Neural crest cell (in vitro differentiated cells): Measurements from ENCODE around the gene RTP5. TPM values are rescaled to one million over a fixed set of nuclear protein-coding genes. Genes with fewer than 3 reads are reported as not detected.

Experiments used
- DNase-seq: peaks from one replicate; pipeline ENCODE4 v3.0.0; 2021; ENCODE audit warnings: low read depth, mixed read lengths, low spot score
- H3K27ac Mint-ChIP-seq: one replicate; pipeline ENCODE4 v1.8.0; 2021; ENCODE audit warnings: mild to moderate bottlenecking, mixed read lengths; ENCODE audit not compliant: unreplicated experiment
- H3K27me3 Mint-ChIP-seq: 2 replicates; pipeline ENCODE4 v1.8.0; 2021; ENCODE audit warnings: low read depth, mild to moderate bottlenecking, mixed read lengths
- H3K36me3 Mint-ChIP-seq: 2 replicates; pipeline ENCODE4 v1.8.0; 2021; ENCODE audit warnings: low read depth, mild to moderate bottlenecking, mixed read lengths
- H3K4me1 Mint-ChIP-seq: 2 replicates; pipeline ENCODE4 v1.8.0; 2021; ENCODE audit warnings: mixed read lengths
- H3K4me3 Mint-ChIP-seq: one replicate; pipeline ENCODE4 v1.8.0; 2021; ENCODE audit warnings: mild to moderate bottlenecking, mixed read lengths
- H3K9me3 Mint-ChIP-seq: 2 replicates; pipeline ENCODE4 v1.8.0; 2021; ENCODE audit warnings: mixed read lengths
- total RNA-seq: library from RNA; stranded (reverse); gene quantifications from 2 replicates; pipeline ENCODE4 v1.2.1, GENCODE V29; 2021
- TF ChIP-seq, protein P1 (sequence below): fragments of 200-600 bp; sonication (generic); conservative IDR thresholded peaks from 2 replicates; pipeline ENCODE4 v1.5.0; 2021; ENCODE audit warnings: antibody characterized with exemption, mild to moderate bottlenecking

RTP5 gene
- total RNA-seq, 1 donor from 2014 or later = not detected

DNA sequence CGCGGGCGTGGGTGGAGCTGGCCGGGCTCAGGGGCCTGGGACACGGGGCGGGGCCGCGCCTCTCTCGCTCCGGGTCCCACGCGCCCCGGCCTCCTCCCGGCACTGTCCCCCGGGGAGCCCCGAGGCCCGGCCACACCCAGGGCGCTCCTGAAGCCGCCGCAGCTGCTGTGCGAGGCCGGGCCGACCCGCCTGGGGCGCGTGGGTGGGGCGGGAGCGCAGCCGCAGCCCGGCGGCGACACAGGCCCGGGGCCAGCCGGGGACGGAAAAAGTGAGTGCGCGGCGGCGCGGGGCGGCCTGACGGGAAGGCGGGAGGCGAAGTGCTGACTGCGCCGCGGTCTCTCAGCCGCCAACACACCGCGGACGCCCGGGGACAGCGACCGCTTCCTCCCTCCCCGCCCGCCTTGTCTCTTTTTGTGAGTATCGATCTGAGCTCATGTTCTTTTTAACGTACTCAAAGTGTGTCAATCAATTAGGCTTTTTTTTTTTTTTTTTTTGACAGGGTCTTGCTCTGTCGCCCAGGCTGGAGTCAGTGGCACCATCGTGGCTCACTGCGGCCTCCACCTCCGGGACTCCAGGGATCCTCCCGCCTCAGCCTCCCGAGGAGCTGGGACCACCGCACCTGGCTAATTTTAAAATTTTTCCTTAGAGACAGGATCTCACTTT, 25.3 kb upstream of the RTP5 start:
- Mint-ChIP-seq H3K4me1 (peaks cover 25% of the 10 kb centered on the region), H3K36me3 (no peaks in the 10 kb centered on the region), H3K9me3 (no peaks in the 10 kb centered on the region), H3K4me3 (peak overlapping the region; percentile 40), H3K27me3 (peaks cover 28% of the 10 kb centered on the region), H3K27ac (no peak overlapping the region)
- TF ChIP-seq, protein P1, sequence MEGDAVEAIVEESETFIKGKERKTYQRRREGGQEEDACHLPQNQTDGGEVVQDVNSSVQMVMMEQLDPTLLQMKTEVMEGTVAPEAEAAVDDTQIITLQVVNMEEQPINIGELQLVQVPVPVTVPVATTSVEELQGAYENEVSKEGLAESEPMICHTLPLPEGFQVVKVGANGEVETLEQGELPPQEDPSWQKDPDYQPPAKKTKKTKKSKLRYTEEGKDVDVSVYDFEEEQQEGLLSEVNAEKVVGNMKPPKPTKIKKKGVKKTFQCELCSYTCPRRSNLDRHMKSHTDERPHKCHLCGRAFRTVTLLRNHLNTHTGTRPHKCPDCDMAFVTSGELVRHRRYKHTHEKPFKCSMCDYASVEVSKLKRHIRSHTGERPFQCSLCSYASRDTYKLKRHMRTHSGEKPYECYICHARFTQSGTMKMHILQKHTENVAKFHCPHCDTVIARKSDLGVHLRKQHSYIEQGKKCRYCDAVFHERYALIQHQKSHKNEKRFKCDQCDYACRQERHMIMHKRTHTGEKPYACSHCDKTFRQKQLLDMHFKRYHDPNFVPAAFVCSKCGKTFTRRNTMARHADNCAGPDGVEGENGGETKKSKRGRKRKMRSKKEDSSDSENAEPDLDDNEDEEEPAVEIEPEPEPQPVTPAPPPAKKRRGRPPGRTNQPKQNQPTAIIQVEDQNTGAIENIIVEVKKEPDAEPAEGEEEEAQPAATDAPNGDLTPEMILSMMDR = no peak
- DNase-seq = peak; percentile 50

DNA sequence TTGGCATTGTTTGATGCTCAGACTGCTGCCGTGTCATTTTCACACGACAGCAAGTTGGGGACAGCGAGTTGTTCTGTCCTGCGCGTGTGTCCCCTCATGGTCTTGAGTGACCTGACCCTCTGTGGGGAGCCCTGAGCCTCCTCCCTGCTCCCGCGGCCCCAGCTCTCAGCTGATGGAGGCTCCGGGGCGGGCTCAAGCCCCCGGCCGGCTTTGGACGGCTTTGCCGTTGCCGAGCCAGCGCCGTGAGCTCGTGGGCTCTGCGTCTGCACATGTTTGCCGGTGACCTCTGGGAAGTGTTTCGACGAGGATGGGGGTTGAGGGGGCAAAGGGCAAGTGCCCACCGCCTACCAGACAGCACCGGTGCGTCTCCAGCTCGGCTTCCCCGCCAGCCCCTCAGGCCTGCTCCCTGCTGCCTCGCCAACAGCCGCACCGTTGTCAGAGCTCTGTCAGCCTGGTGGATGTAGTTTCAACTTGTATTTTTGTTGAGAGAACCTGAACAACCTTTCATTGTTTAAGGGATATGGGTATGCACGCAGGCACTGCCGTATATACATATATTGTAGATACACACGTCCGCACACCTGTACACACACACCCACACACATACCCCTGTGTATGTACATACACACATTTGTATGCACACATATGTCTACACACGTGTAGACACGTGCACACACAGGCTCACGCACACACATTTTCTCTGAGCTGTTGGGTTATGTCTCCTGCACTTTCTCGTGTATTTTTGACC, 24.5 kb upstream of the RTP5 start:
- Mint-ChIP-seq H3K27ac (no peak overlapping the region), H3K4me1 (peaks cover 25% of the 10 kb centered on the region), H3K4me3 (peak overlapping the region; percentile 49), H3K27me3 (peaks cover 28% of the 10 kb centered on the region), H3K36me3 (no peaks in the 10 kb centered on the region), H3K9me3 (no peaks in the 10 kb centered on the region)
- TF ChIP-seq, protein P1 = no peak
- DNase-seq = no peak

DNA sequence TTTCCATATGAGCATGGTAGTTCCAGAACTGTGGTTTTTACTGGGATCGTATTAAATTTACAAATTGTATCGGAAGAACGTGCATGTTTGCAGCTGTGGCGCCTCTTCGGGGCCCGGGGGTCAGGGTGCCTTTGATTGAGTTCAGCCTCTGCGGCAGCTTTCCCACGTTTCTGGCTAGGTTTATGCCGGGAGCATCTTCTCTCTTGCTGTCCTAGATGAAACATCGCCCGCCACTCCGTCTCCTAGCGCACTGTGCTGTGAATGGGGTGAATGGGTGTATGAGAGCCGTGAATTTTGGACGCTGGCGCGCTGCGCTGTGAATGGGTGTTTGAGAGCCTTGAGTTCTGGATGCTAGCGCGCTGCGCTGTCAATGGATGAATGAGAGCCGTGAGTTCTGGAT, 23.1 kb upstream of the RTP5 start:
- Mint-ChIP-seq H3K36me3 (no peaks in the 10 kb centered on the region), H3K27me3 (peaks cover 25% of the 10 kb centered on the region), H3K4me1 (peaks cover 25% of the 10 kb centered on the region), H3K9me3 (no peaks in the 10 kb centered on the region), H3K4me3 (peak overlapping the region; percentile 57), H3K27ac (peak overlapping the region; percentile 57)
- DNase-seq = no peak
- TF ChIP-seq, protein P1 = no peak

DNA sequence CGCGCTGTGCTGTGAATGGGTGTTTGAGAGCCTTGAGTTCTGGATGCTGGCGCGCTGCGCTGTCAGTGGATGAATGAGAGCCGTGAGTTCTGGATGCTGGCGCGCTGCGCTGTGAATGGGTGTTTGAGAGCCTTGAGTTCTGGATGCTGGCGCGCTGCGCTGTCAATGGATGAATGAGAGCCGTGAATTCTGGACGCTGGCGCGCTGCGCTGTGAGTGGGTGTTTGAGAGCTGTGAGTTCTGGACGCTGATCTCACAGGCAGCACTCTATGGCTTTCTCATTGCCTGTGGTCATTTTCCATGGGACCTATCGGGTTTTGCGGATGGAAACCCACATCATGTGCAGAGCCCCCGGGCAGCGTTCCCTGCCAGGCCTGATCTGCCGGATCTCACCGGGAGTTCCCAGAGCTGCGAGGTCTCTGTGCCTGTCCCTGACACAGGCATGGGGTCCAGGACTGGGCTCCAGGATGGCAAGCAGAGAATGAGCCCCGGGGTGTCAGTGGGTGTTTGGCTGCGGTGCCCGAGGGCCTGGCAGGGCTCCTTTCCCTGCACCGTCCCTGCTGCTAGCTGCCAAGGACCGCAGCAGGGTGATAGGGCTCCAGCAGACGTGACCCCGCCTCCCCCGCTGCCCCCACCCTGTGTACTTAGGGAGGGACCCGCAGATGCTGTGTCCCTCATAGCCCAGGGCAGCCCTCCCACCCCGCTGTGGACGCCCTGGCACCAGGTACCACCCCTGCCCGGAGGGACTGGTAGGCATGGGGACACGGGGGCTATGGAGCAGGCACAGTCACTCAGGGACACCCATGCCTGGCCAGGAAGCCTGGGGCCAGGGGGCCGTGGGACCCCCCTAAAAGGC, 20.5 kb upstream of the RTP5 start:
- TF ChIP-seq, protein P1 = no peak
- DNase-seq = no peak
- H3K36me3 Mint-ChIP-seq = no peaks in the 10 kb centered on the region
- H3K4me1 Mint-ChIP-seq = peaks cover 17% of the 10 kb centered on the region
- no peaks in the 10 kb centered on the region for H3K9me3 Mint-ChIP-seq
- peaks cover 19% of the 10 kb centered on the region for H3K27me3 Mint-ChIP-seq
- no peak overlapping the region for H3K4me3 Mint-ChIP-seq
- H3K27ac Mint-ChIP-seq = peak overlapping the region; percentile 27
